OCI-LY7 (cell line): ENCODE results near the gene EFCAB11. TPM values are rescaled to one million over a fixed set of nuclear protein-coding genes. Genes with fewer than 3 reads are reported as not detected.
A peak's percentile ranks its signal among the peaks of the same experiment; 100 is the strongest.

Experiments
- BruUV-seq: library from RNA; stranded (reverse); fragments of 400-500 nt; replicated peaks from 2 replicates; lab custom pipeline; 2021; lab: Mats Ljungman, UMichigan
- CTCF ChIA-PET: fragments of 300-600 bp; sonication (Branson Sonifier 250); formaldehyde crosslinking; loops from one replicate; lab custom pipeline; 2022; ENCODE audit warnings: antibody characterized with exemption; ENCODE audit not compliant: unreplicated experiment; lab: Charles Lee
- POLR2A ChIA-PET: fragments of 300-600 bp; sonication (Branson Sonifier 250); formaldehyde crosslinking; loops from one replicate; lab custom pipeline; 2022; ENCODE audit warnings: antibody characterized with exemption; lab: Charles Lee
- DNase-seq: peaks from one replicate; pipeline ENCODE4 v3.0.0-alpha.2; 2015; ENCODE audit warnings: low spot score
- H2AFZ ChIP-seq: fragments of 200-600 bp; sonication (generic), shearing (Covaris generic); 2 replicates; pipeline ENCODE4 v1.6.1; 2014; ENCODE audit warnings: mild to moderate bottlenecking, antibody characterized with exemption, low read length, moderate library complexity
- H3K27ac ChIP-seq: fragments of 200-600 bp; sonication (generic); 2 replicates; pipeline ENCODE4 v1.5.1; 2014; ENCODE audit warnings: mixed run types, low read depth, mild to moderate bottlenecking, moderate library complexity, low read length, inconsistent platforms; ENCODE audit not compliant: poor library complexity, severe bottlenecking
- H3K36me3 ChIP-seq: fragments of 200-600 bp; sonication (generic); 2 replicates; pipeline ENCODE4 v1.6.1; 2014; ENCODE audit warnings: mild to moderate bottlenecking, antibody characterized with exemption, low read length, moderate library complexity, mixed read lengths; ENCODE audit not compliant: insufficient read depth
- H3K4me1 ChIP-seq: fragments of 200-600 bp; sonication (generic); 2 replicates; pipeline ENCODE4 v1.5.1; 2014; ENCODE audit warnings: mild to moderate bottlenecking, low read length; ENCODE audit not compliant: insufficient read depth, poor library complexity, severe bottlenecking
- H3K4me2 ChIP-seq: fragments of 200-600 bp; sonication (generic); 2 replicates; pipeline ENCODE4 v1.6.1; 2014; ENCODE audit warnings: mild to moderate bottlenecking, low read length
- H3K4me3 ChIP-seq: fragments of 200-600 bp; sonication (generic); 2 replicates; pipeline ENCODE4 v1.5.1; 2014; ENCODE audit warnings: mild to moderate bottlenecking, low read depth, low read length; ENCODE audit not compliant: poor library complexity, severe bottlenecking
- H3K79me2 ChIP-seq: fragments of 200-600 bp; sonication (generic); 2 replicates; pipeline ENCODE4 v1.6.1; 2016; ENCODE audit warnings: low read depth, mild to moderate bottlenecking, low read length, moderate library complexity, mixed read lengths; ENCODE audit not compliant: insufficient read depth
- H3K9me2 ChIP-seq: fragments of 200-600 bp; sonication (generic); 2 replicates; pipeline ENCODE4 v1.6.1; 2016; ENCODE audit warnings: mild to moderate bottlenecking, low read length, mixed read lengths; ENCODE audit not compliant: insufficient read depth
- H3K9me3 ChIP-seq: fragments of 200-600 bp; sonication (generic); 2 replicates; pipeline ENCODE4 v1.6.1; 2014; ENCODE audit warnings: mild to moderate bottlenecking, mixed run types, low read length, mixed read lengths
- H4K20me1 ChIP-seq: fragments of 200-600 bp; sonication (generic); 2 replicates; pipeline ENCODE4 v1.6.1; 2014; ENCODE audit warnings: mild to moderate bottlenecking, antibody characterized with exemption, low read length, moderate library complexity, mixed read lengths; ENCODE audit not compliant: insufficient read depth
- CTCF ChIP-seq: fragments of 200-600 bp; sonication (generic); conservative IDR thresholded peaks from 2 replicates; pipeline ENCODE4 v1.5.1; 2014; ENCODE audit warnings: mild to moderate bottlenecking, antibody characterized with exemption, low read length, moderate library complexity, mixed read lengths
- EZH2phosphoT487 ChIP-seq: fragments of 200-600 bp; sonication (generic); IDR thresholded peaks from 2 replicates; pipeline ENCODE4 v1.6.1; 2018; ENCODE audit warnings: low read depth, borderline replicate concordance, mild to moderate bottlenecking, mixed run types, antibody characterized with exemption, low read length, moderate library complexity, mixed read lengths
- intact Hi-C: fragments of 100-400 bp; cut with micrococcal nuclease; formaldehyde crosslinking; loops from one replicate; pipeline ENCODE4 v1.10.0; 2022; ENCODE audit not compliant: unreplicated experiment
- total RNA-seq, 2 experiments: library from RNA; depleted of rRNA in 1 of 2; stranded (reverse); fragments of >200 nt in 1 of 2; shearing (Covaris generic) in 1 of 2; gene quantifications; 2 replicates each; pipeline ENCODE4 v1.2.3, GENCODE V29; 2014 to 2022

Gene EFCAB11
- total RNA-seq, 2 experiments from 2014 or later = 9.3 to 29.5 TPM

GRCh38 chr14:89767861-89768268, 186.7 kb downstream of the EFCAB11 start:
- POLR2A ChIA-PET = no interaction called here
- H3K4me2 ChIP-seq = peak overlapping the region; percentile 31; the same call in 1 of the 2 replicates

GRCh38 chr14:89767131-89767530, 187.4 kb downstream of the EFCAB11 start:
- no TSS peak for BruUV-seq
- Histone ChIP-seq H3K9me3 (no peaks in the 10 kb centered on the region), H4K20me1 (no peaks in the 10 kb centered on the region), H3K27ac (peak overlapping the region; percentile 16), H3K79me2 (no peaks in the 10 kb centered on the region), H2AFZ (peak overlapping the region; percentile 73; the same call in 1 of the 2 replicates), H3K9me2 (no peaks in the 10 kb centered on the region), H3K4me2 (peak overlapping the region; percentile 31), H3K36me3 (no peaks in the 10 kb centered on the region), H3K4me3 (no peak overlapping the region), H3K4me1 (peaks cover 30% of the 10 kb centered on the region)
- no peak for TF ChIP-seq EZH2phosphoT487
- TF ChIP-seq CTCF = no peak
- intact Hi-C loops = loop anchor here (1.0 to 5.0 kb wide), 6 partner anchors 275 to 727 kb away; no protein-coding TSS in a partner anchor
- ChIA-PET CTCF (no interaction called here), POLR2A (interaction anchor here (0.5 to 1.2 kb wide), 2 partner anchors 235 to 464 kb away, joined by 3 to 5 read pairs; no protein-coding TSS in a partner anchor)
- DNase-seq = peak; percentile 18

More at GRCh38 chr14:89767861-89768268, 186.7 kb downstream of the EFCAB11 start:
- H4K20me1 ChIP-seq = no peaks in the 10 kb centered on the region
- H3K9me3 ChIP-seq = no peaks in the 10 kb centered on the region
- H3K36me3 ChIP-seq = no peaks in the 10 kb centered on the region
- intact Hi-C loops = loop anchor here (1.0 to 5.0 kb wide), 6 partner anchors 276 to 728 kb away; no protein-coding TSS in a partner anchor
- DNase-seq = peak; percentile 81
- H2AFZ ChIP-seq = peak overlapping the region; percentile 73; the same call in 1 of the 2 replicates
- TF ChIP-seq EZH2phosphoT487 = no peak
- TF ChIP-seq CTCF = peak; percentile 94
- no peak overlapping the region for H3K27ac ChIP-seq
- peaks cover 37% of the 10 kb centered on the region for H3K4me1 ChIP-seq
- no peak overlapping the region for H3K4me3 ChIP-seq
- CTCF ChIA-PET = no interaction called here
- no TSS peak for BruUV-seq
- H3K79me2 ChIP-seq = no peaks in the 10 kb centered on the region
- H3K9me2 ChIP-seq = no peaks in the 10 kb centered on the region

- no peaks in the 10 kb centered on the region for H3K36me3 ChIP-seq
- H3K4me1 ChIP-seq = peaks cover 14% of the 10 kb centered on the region
- CTCF ChIA-PET = interaction anchor here (0.8 kb wide), 1 partner anchor 10 kb away, joined by 3 read pairs; no protein-coding TSS in a partner anchor
- no peak overlapping the region for H3K27ac ChIP-seq
- no peaks in the 10 kb centered on the region for H3K9me3 ChIP-seq
- intact Hi-C loops = loop anchor here (5.0 kb wide), 1 partner anchor 273 kb away; no protein-coding TSS in a partner anchor
- DNase-seq = no peak
- H3K4me2 ChIP-seq = no peak overlapping the region
- no peak overlapping the region for H2AFZ ChIP-seq
- no peaks in the 10 kb centered on the region for H4K20me1 ChIP-seq
- no TSS peak for BruUV-seq
- H3K9me2 ChIP-seq = no peaks in the 10 kb centered on the region
- no peaks in the 10 kb centered on the region for H3K79me2 ChIP-seq
- H3K4me3 ChIP-seq = no peak overlapping the region
- TF ChIP-seq EZH2phosphoT487 (no peak), CTCF (no peak)
- POLR2A ChIA-PET = interaction anchor here (0.6 to 0.8 kb wide), 5 partner anchors 43 to 602 kb away, joined by 3 to 5 read pairs (median 4); no protein-coding TSS in a partner anchor
Observed at GRCh38 chr14:89765346-89765745, 189.2 kb downstream of the EFCAB11 start.
